Neutrophil (primary cell): ENCODE data around the gene RAE1.

Experiments used
- H3K27ac ChIP-seq: fragments of 200-600 bp; sonication (generic); 2 replicates; pipeline ENCODE4 v1.5.1; 2016; ENCODE audit warnings: mild to moderate bottlenecking, moderate library complexity
- H3K27me3 ChIP-seq: fragments of 200-600 bp; sonication (generic); 2 replicates; pipeline ENCODE4 v1.6.0; 2016; ENCODE audit warnings: mild to moderate bottlenecking
- H3K36me3 ChIP-seq: fragments of 200-600 bp; sonication (generic); 2 replicates; pipeline ENCODE4 v1.5.1; 2017
- H3K4me1 ChIP-seq, 2 experiments: fragments of 200-600 bp in 1 of 2; sonication (generic) in 1 of 2; 1 replicate in 1 of 2; 2 replicates in 1 of 2; pipeline versions ENCODE4 v1.5.1 to v1.6.1; 2013 to 2016; ENCODE audit warnings: low read depth in 1 of 2, low read length in 1 of 2, mild to moderate bottlenecking in 1 of 2, moderate library complexity in 1 of 2; ENCODE audit not compliant: control insufficient read depth in 1 of 2, insufficient read depth in 1 of 2
- H3K4me3 ChIP-seq, 2 experiments: fragments of 200-600 bp in 1 of 2; sonication (generic) in 1 of 2; 1 replicate in 1 of 2; 2 replicates in 1 of 2; pipeline ENCODE4 v1.5.1; 2013 to 2016; ENCODE audit warnings: low read depth in 1 of 2, low read length in 1 of 2, mild to moderate bottlenecking in 1 of 2, moderate library complexity in 1 of 2
- H3K9me3 ChIP-seq: fragments of 200-600 bp; sonication (generic); 2 replicates; pipeline ENCODE4 v1.5.1; 2016
- TF ChIP-seq, protein P1 (sequence below): fragments of 200-600 bp; sonication (generic); IDR thresholded peaks from 2 replicates; pipeline ENCODE4 v1.5.1; 2016; ENCODE audit warnings: antibody characterized with exemption

RAE1 gene

DNA sequence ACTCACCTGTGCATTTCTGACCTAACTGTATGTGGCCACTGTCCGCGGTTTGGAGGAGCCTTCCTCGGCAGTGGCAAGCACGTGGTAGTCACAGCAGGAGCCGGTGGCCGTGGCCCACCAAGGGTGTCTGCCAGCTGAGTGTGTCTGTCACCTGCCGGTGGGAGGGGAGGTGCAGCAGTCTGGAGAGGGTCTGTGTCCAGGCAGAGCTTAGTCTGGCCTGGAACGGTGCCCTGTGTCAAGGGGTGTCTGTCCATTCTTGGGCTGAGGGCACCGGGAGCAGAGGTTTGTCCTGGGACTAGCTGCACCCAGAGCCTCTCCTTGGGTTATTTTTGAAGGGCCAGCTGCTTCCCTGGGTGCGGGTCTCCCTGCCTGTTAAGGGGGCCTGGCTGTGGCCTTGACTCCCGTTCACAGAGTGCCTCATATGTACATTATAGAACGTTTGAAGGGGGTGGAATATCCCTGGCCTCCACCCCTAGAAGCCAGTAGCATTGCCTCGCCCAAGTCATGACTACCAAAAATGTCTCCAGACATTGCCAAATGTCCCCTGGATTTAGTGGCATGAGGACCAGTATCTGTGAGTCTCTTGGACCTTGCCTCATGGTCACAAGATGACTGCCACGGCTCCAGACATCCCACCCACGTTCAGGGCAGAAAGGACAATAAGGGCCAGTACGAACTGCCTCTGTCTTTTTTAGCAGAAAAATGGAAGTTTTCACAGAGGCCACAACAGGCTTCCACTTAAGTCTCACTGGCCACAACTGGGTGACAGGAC, 45.3 kb downstream of the RAE1 start:
- Histone ChIP-seq H3K4me1 (peaks cover 95% of the 10 kb centered on the region in 2 experiments), H3K9me3 (no peaks in the 10 kb centered on the region), H3K36me3 (peaks cover 80% of the 10 kb centered on the region), H3K27ac (peak overlapping the region; percentile 90), H3K4me3 (no peak overlapping the region), H3K27me3 (no peaks in the 10 kb centered on the region)
- TF ChIP-seq, protein P1, sequence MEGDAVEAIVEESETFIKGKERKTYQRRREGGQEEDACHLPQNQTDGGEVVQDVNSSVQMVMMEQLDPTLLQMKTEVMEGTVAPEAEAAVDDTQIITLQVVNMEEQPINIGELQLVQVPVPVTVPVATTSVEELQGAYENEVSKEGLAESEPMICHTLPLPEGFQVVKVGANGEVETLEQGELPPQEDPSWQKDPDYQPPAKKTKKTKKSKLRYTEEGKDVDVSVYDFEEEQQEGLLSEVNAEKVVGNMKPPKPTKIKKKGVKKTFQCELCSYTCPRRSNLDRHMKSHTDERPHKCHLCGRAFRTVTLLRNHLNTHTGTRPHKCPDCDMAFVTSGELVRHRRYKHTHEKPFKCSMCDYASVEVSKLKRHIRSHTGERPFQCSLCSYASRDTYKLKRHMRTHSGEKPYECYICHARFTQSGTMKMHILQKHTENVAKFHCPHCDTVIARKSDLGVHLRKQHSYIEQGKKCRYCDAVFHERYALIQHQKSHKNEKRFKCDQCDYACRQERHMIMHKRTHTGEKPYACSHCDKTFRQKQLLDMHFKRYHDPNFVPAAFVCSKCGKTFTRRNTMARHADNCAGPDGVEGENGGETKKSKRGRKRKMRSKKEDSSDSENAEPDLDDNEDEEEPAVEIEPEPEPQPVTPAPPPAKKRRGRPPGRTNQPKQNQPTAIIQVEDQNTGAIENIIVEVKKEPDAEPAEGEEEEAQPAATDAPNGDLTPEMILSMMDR = no peak

DNA sequence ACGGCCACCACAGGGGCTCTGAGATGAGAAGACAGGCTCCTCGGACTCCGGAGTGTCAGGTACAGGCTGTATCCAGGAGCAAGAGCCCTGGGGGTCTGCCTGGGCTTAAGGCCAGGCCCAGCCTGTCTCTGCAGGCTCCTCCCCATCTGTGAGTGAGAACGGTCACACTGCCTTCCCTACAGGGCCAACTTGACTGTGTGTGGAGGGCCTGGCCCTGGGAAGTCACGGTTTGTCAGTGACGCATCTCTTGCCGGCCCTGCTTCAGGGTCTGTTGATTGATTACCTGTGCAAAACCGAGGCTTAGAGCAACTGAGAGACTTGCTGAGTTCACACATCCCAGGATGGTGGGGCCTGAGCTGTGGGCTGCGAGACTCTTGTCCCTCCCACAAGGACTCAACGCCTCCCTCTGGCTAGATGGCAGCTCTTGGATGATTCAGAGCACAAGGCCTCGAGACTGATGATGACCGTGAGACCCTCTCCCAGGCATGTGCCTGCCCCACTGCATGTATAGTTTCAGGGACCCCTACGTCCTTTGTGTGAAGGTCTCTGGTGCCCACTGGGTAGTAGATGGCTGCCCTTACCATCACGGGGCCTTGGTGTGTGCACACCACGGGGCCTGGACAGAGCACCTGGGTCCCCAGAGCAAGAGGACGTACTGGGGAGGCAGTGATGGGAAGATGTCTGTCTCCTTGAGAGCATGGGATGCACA, 46.1 kb downstream of the RAE1 start:
- Histone ChIP-seq H3K4me1 (peaks cover 99 to 100% of the 10 kb centered on the region in 2 experiments), H3K4me3 (peak overlapping the region in 1 of 2 experiments; percentile 45), H3K36me3 (peaks cover 88% of the 10 kb centered on the region), H3K27me3 (no peaks in the 10 kb centered on the region), H3K9me3 (no peaks in the 10 kb centered on the region), H3K27ac (peak overlapping the region; percentile 90)
- TF ChIP-seq, protein P1 = no peak

DNA sequence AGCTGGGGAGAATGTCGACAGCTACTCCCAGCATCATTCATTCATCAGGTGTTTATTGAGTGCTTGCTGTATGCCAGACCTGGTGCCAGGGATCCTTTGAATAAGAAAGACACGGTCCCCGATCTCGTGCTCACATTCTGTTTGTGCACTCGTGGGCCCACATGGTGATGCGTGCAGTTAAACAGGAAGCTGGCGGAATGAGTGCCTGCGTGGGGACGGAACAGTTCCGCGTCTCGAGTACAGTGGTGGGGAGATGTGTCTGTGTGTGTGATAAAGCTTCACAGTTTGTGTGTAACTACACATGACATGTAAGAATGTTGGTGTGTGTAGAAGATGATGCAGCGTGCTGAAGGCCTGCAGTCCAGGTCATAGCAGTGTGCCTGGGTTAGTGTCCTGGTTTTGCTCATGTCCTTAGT, 46.6 kb downstream of the RAE1 start:
- Histone ChIP-seq H3K36me3 (peaks cover 93% of the 10 kb centered on the region), H3K9me3 (no peaks in the 10 kb centered on the region), H3K4me1 (peaks cover 99 to 100% of the 10 kb centered on the region in 2 experiments), H3K27ac (peak overlapping the region; percentile 90), H3K27me3 (no peaks in the 10 kb centered on the region), H3K4me3 (peak overlapping the region in 1 of 2 experiments; percentile 45)
- TF ChIP-seq, protein P1 = no peak

DNA sequence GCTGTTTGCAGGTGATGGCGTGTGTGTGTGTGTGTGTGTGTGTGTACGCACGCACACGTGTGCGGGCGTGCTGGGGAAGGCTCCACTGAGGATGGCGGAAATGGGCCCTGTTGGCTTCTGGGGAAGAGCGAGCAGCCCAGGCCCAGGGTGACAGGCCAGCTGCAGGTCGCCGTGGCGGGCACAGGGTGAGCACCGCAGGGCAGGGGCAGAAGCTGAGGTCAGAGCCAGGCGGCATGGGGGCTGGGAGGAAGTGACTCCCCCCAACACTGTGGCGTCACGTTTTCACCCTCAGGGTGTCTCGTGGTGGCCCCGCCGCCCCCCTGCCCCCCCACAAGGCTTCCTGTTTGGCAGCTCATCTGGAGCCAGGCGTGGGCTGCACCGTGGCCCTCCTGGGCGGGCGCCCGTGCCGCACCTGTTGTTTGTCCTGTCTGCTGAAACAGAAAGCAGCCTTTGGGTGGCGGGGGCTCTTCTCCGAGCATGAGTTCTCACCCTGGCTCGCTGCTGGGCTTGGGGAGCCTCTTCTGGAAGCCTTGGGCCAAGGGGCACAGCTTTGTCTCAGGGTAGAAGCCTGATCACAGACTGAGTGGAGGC, 47.3 kb downstream of the RAE1 start:
- Histone ChIP-seq H3K27me3 (no peaks in the 10 kb centered on the region), H3K4me3 (peak overlapping the region in 1 of 2 experiments; percentile 45), H3K36me3 (peaks cover 87% of the 10 kb centered on the region), H3K27ac (peak overlapping the region; percentile 90), H3K4me1 (peaks cover 99 to 100% of the 10 kb centered on the region in 2 experiments), H3K9me3 (no peaks in the 10 kb centered on the region)
- TF ChIP-seq, protein P1 = no peak

DNA sequence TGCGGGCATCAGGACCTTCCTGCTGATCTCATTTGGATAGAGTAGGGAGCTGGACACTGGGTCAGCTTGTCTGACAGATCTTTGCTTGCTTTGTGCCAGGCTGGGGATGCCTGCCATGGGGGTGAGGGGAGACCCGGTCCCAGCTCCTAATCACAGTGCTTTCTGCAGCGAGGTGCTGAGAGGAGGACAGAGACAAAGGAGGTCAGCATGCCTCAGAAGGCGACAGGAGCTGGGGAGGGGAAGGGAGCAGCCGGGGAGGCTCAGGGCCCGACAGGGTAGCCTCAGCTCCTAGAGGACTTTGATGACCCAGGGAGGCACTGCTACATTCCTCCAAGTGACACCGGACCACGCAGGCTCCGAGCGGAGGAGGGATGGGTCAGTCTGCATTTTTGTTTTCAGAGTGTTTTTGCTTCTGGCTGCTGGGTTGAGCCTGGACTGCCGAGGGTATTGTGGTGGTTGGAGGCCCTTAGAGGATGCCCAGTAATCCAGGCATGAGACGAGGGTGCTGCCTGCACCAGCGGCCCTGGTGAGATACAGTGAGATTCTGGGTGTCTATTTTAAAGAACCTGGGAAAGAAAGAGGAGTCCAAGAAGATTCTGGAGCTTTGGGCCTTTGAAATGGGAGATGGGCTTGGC, 48.0 kb downstream of the RAE1 start:
- H3K4me3 ChIP-seq = peak overlapping the region in 1 of 2 experiments; percentile 45
- peaks cover 85% of the 10 kb centered on the region for H3K36me3 ChIP-seq
- H3K4me1 ChIP-seq = peaks cover 99 to 100% of the 10 kb centered on the region in 2 experiments
- H3K27ac ChIP-seq = peak overlapping the region; percentile 90
- no peaks in the 10 kb centered on the region for H3K27me3 ChIP-seq
- TF ChIP-seq, protein P1 = no peak
- H3K9me3 ChIP-seq = no peaks in the 10 kb centered on the region
